HEK293T (cell line): ENCODE data around the gene RAET1G.
"Not testable (repeated sequence)": the region's sequence is repeated elsewhere in the genome, so short reads cannot be mapped to it uniquely, and the experiment has no call there.

Experiments
- CTCF ChIA-PET: fragments of 350-600 bp; formaldehyde crosslinking; extraction: SDS; loops from one replicate; lab custom pipeline; 2021; ENCODE audit warnings: antibody characterized with exemption, inconsistent platforms; lab: Yijun Ruan, JAX
- POLR2A ChIA-PET: fragments of 350-600 bp; formaldehyde crosslinking; extraction: SDS; loops from one replicate; lab custom pipeline; 2020; ENCODE audit warnings: antibody characterized with exemption, inconsistent platforms; lab: Yijun Ruan, JAX
- DNase-seq: peaks from one replicate; pipeline ENCODE4 v3.0.0; 2012; ENCODE audit warnings: mixed read lengths; ENCODE audit errors: extremely low spot score
- ARNT ChIP-seq: fragments of 450-650 bp; IDR thresholded peaks from 2 replicates; pipeline ENCODE4 v1.6.1; 2017; ENCODE audit warnings: mild to moderate bottlenecking
- BHLHE40 ChIP-seq: fragments of 450-650 bp; IDR thresholded peaks from 2 replicates; pipeline ENCODE4 v1.6.1; 2016; ENCODE audit warnings: mild to moderate bottlenecking, moderate library complexity, borderline replicate concordance
- CTBP1 ChIP-seq: fragments of 450-650 bp; IDR thresholded peaks from 2 replicates; pipeline ENCODE4 v1.6.1; 2016; ENCODE audit warnings: borderline replicate concordance
- ELF4 ChIP-seq: fragments of 450-650 bp; IDR thresholded peaks from 2 replicates; pipeline ENCODE4 v1.6.1; 2017; ENCODE audit warnings: antibody characterized with exemption
- FOXA1 ChIP-seq: fragments of 450-650 bp; IDR thresholded peaks from 2 replicates; pipeline ENCODE4 v1.6.1; 2016; ENCODE audit warnings: mild to moderate bottlenecking
- FOXK2 ChIP-seq: fragments of 450-650 bp; IDR thresholded peaks from 2 replicates; pipeline ENCODE4 v1.6.1; 2016; ENCODE audit warnings: mild to moderate bottlenecking
- L3MBTL2 ChIP-seq: fragments of 450-650 bp; conservative IDR thresholded peaks from 2 replicates; pipeline ENCODE4 v1.6.1; 2016; ENCODE audit warnings: mild to moderate bottlenecking
- LEF1 ChIP-seq: fragments of 450-650 bp; IDR thresholded peaks from 2 replicates; pipeline ENCODE4 v1.6.1; 2017; ENCODE audit warnings: mild to moderate bottlenecking, borderline replicate concordance
- NFRKB ChIP-seq: fragments of 450-650 bp; IDR thresholded peaks from 2 replicates; pipeline ENCODE4 v1.6.1; 2016; ENCODE audit warnings: mild to moderate bottlenecking, moderate library complexity
- PKNOX1 ChIP-seq: fragments of 450-650 bp; IDR thresholded peaks from 2 replicates; pipeline ENCODE4 v1.6.1; 2016
- SP1 ChIP-seq: fragments of 450-650 bp; IDR thresholded peaks from 2 replicates; pipeline ENCODE4 v1.6.1; 2017
- SUZ12 ChIP-seq: fragments of 450-650 bp; IDR thresholded peaks from 2 replicates; pipeline ENCODE4 v1.6.1; 2016; ENCODE audit warnings: mild to moderate bottlenecking
- TARDBP ChIP-seq: fragments of 450-650 bp; IDR thresholded peaks from 2 replicates; pipeline ENCODE4 v1.6.1; 2016
- ZNF384 ChIP-seq: fragments of 450-650 bp; IDR thresholded peaks from 2 replicates; pipeline ENCODE4 v1.6.1; 2016

Gene RAET1G

DNA sequence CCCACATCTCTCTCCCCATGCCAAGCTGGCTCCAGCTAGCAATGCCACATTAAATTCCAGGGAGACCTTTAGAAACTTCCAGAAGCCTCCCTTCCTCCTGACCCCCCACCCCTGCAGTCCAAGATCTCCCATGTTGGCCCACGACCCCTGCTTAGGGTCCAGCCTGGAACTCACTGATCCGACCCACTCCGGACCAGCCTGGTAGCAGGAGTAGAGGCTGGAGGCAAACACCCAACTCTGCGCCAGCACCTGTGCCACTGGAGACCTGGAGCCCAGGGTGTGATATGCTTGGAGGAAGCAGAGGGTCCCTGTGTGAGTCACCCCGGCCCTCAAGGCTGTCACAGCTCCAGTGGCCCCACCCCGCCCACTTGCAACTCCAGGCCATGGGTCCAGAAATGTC lies 37.6 kb upstream of the RAET1G start:
- no peak for DNase-seq
- ChIA-PET POLR2A (no interaction called here), CTCF (no interaction called here)
- TF ChIP-seq PKNOX1 (no peak), ARNT (no peak), TARDBP (no peak), FOXA1 (no peak), CTBP1 (no peak), LEF1 (no peak), NFRKB (no peak), ELF4 (no peak), FOXK2 (no peak), BHLHE40 (no peak), SUZ12 (no peak), ZNF384 (no peak), L3MBTL2 (no peak)

DNA sequence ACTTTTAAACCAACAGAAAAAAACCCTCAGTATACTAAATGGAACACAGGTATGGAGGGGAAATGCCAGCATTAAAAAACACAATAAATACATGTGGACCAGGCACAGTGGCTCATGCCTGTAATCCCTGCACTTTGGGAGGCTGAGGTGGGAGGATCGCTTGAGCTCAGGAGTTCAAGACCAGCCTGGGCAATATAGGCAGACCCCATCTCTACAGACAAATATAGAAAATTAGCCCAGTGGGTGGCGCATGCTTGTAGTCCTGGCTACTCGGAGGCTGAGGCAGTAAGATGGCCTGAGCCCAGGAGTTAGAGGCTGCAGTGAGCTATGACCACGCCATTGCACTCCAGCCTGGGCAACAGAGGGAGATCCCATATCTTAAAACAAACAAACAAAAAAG lies 36.9 kb upstream of the RAET1G start:
- DNase-seq, CTCF ChIA-PET: not testable (repeated sequence)
- POLR2A ChIA-PET = interaction anchor here (1.0 kb wide), 1 partner anchor 19 kb away, joined by 3 read pairs; no protein-coding TSS in a partner anchor

GRCh38 chr6:149958124-149958523 lies 35.2 kb upstream of the RAET1G start:
- CTCF ChIA-PET, POLR2A ChIA-PET, DNase-seq: not testable (repeated sequence)

- DNase-seq, CTCF ChIA-PET, POLR2A ChIA-PET: not testable (repeated sequence)
Measured at GRCh38 chr6:149955654-149956317, 32.9 kb upstream of the RAET1G start.

GRCh38 chr6:149954984-149955653 lies 32.2 kb upstream of the RAET1G start:
- POLR2A ChIA-PET, CTCF ChIA-PET, DNase-seq: not testable (repeated sequence)

GRCh38 chr6:149954328-149954983 lies 31.5 kb upstream of the RAET1G start:
- DNase-seq, POLR2A ChIA-PET, CTCF ChIA-PET: not testable (repeated sequence)

DNA sequence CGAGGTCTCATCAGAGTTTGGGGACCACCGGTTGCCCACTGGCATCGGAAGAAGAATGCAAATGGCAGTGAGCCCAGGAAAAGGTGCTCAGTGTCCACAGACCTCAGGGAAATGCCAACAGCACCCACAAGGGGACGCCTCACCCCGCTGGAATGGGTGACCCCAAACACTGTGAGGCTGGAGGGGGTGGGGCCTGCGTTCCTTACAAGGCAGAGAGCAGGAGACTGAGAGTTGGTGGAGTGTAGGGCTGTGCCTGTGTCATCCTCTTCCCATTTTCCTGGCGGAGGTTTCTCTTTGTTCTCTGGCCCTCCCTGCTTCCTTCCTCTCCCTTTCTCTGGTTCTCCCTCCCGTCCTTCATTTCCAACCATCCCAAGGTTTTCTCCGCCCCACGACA lies 31.0 kb upstream of the RAET1G start:
- CTCF ChIA-PET, DNase-seq, POLR2A ChIA-PET: not testable (repeated sequence)

GRCh38 chr6:149953390-149953789 lies 30.5 kb upstream of the RAET1G start:
- DNase-seq, POLR2A ChIA-PET: not testable (repeated sequence)
- CTCF ChIA-PET = interaction anchor here (1.7 kb wide), 1 partner anchor 9 kb away, joined by 5 read pairs; no protein-coding TSS in a partner anchor

DNA sequence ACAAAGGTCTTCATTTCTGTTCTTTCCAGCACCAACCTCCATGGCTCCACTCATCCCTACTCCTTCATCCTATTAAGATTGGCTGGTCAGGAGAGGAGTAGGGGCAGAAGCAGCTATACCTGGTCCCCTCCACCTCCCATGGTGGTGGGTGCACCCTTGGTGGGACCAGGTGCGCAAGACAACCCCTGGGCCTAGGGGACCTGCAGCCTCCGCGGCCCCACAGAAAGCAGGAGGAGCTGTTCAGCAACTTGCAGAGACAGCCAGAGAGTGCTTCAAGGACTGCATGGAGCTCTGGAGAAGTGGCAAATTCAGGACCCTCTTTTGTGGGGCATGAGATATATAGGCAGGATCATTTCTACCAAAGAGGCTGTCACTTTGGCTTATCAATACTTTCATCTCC lies 28.7 kb upstream of the RAET1G start:
- TF ChIP-seq SP1 (no peak), BHLHE40 (no peak), FOXA1 (no peak), CTBP1 (no peak)
- POLR2A ChIA-PET = interaction anchor here (1.1 kb wide), 1 partner anchor 39 kb away, joined by 3 read pairs; no protein-coding TSS in a partner anchor
- CTCF ChIA-PET = no interaction called here
- DNase-seq = no peak

GRCh38 chr6:149951096-149951495 lies 28.2 kb upstream of the RAET1G start:
- ChIA-PET POLR2A (interaction anchor here (1.1 kb wide), 1 partner anchor 40 kb away, joined by 3 read pairs; no protein-coding TSS in a partner anchor), CTCF (no interaction called here)
- no peak for DNase-seq
- TF ChIP-seq LEF1 (no peak), CTBP1 (no peak), SP1 (no peak), SUZ12 (no peak), PKNOX1 (no peak)
